Stimulated activated CD4-positive, alpha-beta T cell treated with anti-CD3 and anti-CD28 coated beads, Interleukin-4, amount 100 ng/mL, for 1 hour (primary cell): ENCODE results near the gene UNC93A.
"Not testable (repeated sequence)": the region's sequence is repeated elsewhere in the genome, so short reads cannot be mapped to it uniquely, and the experiment has no call there.

Source experiments
- DNase-seq: peaks from one replicate; pipeline ENCODE4 v3.0.0-alpha.2; 2020

Gene UNC93A

DNA sequence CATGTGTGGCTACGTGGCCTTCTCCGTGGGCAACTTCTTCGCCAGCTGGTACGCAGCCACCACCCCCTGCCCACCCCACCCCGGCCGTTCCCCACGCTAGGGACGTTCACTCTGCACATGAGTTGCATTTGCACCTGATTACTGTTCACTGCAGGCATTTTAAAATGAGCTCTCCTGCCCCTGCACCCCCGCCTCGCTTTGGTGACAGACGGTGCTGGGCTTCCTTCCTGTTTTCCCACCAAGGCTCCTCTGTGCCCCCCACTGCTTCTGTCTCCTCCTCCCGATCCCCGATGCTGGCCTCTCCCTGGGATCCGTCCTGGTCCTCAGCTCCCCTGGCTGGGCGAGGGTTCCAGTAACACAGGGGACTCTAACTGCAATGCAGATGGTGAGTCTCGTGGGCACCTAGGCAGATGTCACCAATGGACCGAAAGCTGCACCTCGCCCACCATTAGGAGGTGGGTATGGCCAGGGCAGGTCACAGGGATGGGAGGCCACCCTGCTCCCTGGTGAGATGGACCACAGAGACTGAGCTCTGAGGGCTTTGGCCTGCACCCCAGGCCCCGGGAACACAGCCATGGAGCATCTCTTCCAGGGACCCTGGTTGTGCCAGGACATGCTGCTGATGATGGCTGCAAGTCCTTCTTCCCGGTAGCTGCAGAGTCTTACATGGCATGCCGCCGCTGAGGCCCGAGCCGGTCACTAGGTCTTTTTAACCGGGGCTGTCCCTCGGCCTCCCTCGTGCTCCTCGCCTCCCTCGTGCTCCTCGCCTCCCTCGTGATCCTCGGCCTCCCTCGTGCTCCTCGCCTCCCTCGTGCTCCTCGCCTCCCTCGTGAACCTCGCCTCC is 3.8 kb downstream of the UNC93A start:
- DNase-seq: no peak

DNA sequence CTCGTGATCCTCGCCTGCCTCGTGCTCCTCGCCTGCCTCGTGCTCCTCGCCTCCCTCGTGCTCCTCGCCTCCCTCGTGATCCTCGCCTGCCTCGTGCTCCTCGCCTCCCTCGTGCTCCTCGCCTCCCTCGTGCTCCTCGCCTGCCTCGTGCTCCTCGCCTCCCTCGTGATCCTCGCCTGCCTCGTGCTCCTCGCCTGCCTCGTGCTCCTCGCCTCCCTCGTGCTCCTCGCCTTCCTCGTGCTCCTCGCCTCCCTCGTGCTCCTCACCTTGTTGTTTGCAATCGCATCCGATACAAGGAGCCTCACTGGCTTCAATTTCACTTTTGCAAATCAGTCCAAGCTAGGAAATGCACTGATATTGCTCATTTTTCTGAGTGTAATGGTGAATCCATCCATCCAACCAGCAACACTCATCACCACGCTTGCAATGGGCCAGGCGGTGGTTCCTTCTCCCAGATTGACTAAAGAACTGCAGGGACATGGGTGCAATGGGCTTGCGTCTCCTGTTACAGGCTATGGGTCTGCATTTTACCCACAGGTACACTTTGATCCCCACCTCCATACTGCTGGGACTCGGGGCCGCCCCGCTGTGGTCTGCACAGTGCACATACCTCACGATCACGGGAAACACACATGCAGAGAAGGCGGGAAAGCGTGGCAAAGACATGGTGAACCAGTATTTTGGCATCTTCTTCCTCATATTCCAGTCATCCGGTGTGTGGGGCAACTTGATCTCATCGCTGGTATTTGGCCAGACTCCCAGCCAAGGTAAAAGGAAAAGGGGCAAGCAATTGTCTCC is 4.6 kb downstream of the UNC93A start:
- no peak for DNase-seq

DNA sequence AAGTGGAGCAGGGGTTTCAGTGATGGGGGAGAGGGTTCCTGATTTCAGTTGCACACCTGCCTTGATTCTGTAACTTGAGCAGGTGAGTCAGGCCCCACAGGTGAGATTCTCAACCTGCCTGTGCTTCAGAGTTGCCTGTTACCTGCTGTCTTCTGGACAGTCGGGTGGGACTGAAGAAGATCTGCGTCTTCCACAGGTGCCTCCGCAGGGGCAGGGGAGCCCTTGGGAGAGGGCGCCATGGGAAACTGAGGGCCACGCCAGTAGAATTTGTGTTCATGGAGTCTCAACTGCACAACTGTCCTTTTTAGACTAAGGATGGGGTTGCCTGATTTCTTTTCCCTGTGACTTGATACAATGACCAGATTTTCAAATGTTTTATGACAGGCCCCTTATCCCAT is 5.2 kb downstream of the UNC93A start:
- no peak for DNase-seq

DNA sequence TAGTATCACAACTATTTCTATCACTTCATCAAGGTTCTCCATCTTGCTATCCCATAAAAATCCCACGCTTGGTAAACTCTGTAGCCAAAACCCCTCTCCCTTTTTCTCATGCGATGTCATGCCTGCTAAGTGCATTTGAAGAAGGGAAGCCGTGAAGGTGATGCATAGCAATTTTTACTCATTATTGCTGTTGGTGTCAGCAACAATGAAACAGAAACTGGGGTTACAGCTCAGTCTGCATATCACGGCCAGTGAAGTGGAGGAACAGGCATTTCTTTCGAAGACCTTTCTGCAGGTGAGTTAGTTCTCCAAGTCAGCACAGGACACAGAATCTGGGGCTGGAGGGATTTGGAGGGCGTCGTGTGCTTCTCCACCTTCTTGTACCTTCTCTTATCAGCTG is 5.8 kb downstream of the UNC93A start:
- no peak for DNase-seq

DNA sequence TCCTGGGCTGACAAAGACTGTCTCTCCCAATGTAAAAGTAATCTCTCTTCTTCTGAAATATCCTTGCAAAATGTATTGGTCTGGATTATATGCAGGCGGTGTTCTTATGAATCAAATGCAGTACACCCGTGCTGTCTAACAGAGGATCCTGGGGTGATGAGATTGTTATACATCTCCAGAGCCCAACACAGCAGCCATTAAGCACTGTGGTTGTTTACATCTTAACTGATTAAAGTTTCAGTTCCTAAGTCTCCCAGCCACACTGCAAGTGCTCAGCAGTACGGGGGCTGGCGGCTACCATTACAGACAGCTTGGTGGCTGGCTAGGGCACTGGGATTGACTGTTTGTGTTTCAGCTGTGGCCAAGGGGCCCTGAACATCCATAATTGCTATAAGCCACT is 7.0 kb downstream of the UNC93A start:
- DNase-seq: no peak

DNA sequence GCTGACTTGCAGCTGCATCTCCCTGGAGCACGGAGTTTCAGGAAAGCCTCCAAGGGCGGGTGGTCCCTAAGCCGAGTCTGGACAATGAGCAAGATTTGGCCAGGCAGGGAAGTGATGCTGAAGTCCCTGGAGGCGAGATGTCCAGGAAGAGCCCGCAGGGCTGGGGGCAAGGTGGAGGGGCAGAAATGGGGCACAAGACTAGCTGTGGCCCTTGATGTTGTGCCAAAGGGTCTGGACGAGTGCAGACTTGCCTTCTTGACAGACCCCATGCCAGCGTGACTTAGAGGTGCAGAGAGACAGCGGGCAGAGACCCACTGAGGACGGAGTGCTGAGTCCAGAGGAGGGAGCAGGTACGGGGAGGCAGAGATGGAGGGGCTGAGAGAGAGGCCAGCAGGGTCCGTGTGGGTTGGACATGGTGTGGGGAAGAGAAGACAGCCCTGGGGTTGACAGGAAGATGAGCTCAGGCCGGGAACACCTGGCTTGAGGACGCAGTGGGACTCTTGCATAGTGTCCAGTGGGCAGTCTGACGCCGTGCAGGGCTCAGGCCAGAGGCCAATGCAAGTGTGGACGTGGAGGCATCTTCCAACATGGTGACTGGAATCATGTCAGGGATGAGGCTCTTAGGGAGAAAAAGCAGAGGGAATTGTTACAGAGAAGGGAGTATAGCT is 8.7 kb downstream of the UNC93A start:
- DNase-seq: no peak

DNA sequence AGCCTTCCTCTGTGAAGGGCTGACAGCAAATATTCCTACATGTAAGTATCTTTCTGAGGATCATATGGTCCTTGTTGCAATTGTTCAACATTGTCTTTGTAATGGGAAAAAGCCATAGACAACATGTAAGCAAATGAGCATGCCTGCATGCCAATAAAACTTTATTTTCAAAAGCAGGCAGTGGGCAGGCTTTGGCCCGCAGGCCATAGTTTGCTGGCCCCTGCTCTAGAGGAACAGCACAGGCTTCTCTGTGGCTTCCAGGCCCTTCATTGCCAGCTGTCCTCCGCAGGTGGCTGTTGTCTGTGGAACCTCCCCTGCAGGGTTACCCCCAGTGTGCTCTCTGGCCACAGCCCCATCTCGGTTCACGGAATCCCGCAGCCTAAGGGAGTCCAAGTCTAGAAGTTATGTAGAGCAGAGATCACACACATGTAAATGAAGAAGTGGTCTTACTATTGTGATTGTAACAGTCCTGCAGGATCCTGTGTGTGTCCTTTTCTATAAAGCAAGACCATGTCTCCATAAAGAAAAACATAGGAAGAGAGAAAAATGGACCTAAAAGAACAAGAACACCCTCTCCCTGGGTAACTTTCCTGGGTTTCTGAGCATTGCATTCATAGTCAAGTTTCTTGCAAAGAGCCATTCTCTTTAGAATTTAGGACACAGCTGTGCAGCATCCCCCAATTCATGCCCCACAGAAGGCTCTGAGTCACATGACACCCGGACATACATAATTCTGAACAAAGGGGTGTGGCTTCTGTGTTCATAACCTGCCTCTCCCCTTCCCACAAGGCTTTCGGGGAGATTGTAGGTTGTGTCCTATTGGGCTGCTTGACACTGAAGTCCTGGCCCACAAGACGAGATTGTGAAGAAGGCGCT is 10.0 kb downstream of the UNC93A start:
- no peak for DNase-seq

DNA sequence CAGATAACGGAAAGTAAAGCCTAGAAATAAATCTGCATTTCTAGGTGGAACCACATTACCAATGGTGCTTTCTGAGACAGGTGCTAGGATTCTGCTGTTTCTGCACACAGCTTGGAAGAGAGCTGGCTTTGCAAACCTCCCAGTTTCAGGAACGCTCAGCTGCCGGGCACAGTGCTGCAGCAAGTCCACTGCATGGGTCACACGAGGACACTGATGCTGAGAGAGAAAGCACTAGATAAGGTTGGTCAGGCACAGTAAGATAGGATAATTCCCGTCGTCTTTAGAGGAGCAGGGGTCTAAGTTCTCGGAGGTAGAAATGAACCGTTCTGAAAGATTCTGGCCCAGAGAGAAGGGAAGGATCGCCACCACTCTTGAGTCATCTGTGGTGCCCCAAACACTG is 11.0 kb downstream of the UNC93A start:
- DNase-seq: no peak

DNA sequence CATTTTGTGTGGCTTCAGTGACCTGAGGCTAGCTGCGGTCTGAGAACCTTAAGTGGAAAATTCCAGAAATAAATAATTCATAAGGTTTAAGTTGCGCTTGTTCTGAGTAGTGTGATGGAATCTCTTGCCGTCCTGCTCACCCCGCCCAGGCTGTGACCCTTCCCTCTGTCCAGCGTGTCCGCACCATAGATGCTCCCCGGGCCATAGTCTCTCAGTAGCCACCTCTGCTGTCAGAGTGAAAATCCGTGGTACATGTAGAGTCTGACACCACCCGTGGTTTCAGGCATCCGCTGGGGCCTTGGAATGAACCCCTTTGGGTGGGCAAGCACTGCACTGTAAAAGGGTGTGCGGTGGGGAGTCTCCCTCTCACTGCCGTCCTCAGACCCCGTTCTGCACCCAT is 11.7 kb downstream of the UNC93A start:
- DNase-seq: no peak

DNA sequence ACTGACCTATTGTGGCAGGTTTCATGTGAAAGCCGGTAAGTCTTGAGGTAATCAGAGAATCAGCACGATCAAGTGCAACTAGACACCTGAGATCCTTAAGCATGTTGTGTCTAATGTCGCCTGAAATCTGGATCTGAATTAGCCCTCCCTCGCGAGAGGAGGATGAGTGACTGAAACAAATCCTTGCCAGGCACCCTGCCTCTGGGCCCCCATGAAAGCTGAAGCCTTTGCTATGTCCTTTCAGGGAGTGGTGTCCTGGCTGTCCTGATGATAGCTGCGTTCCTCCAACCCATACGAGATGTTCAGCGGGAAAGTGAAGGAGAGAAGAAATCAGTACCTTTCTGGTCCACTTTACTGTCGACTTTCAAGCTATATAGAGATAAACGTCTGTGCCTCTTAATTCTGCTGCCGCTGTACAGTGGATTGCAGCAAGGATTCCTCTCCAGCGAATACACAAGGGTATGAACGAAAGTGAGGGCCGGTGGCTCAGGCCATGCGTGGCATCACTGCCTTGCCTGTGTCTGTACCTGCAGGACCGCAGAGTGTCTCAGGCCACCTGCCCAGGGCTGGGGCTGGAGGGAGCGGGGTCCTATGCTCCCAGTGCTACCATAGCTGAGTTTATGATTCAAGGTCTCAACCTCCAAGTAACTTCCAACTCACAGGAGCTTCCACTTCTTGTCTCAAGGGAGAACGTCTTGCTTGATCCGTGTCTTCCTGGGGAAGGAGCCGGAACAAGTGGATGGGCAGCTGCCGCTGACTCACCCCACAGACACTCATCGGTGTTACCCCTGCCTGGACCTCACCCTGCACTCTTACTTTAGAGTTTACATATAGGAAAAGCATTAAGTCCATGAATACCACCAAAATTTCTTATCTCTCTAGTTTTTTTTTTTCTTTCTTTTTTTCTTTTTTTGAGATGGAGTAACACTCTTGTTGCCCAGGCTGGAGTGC is 12.8 kb downstream of the UNC93A start:
- DNase-seq: no peak

DNA sequence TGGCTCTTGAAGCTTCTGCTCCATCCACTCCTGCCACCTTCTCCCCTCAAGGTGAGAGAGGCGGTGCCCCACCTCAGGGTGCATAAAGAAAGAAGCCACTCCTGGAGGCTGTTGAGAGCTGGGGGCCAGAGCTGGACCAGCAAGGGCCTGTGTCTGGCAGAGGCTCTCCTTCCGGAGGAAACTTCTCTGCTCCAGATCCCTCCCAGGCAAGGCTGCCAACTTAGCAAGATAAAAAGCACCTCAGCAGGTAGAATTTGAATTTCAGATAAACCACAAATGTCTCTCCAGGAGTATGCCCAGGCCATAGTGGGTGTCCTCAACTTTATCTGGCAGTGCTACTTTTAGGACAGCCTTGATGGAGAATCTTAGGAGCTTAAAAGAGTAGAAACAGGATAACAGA is 13.8 kb downstream of the UNC93A start:
- DNase-seq: no peak

DNA sequence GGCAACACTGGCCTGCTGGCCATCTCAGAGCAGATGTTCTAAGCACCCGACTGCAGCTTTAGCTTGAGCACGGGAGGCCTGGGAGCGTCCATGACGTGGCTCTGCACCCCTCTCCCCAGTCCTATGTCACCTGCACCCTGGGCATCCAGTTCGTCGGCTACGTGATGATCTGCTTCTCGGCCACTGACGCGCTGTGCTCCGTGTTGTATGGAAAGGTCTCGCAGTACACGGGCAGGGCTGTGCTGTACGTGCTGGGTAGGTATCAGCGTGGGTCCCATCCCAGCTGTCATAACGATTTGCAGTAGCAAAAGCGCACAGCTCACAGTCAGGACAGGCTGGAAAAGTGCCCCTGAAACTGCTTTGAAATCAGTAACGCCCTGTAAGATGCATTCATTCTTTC is 14.7 kb downstream of the UNC93A start:
- DNase-seq: no peak

DNA sequence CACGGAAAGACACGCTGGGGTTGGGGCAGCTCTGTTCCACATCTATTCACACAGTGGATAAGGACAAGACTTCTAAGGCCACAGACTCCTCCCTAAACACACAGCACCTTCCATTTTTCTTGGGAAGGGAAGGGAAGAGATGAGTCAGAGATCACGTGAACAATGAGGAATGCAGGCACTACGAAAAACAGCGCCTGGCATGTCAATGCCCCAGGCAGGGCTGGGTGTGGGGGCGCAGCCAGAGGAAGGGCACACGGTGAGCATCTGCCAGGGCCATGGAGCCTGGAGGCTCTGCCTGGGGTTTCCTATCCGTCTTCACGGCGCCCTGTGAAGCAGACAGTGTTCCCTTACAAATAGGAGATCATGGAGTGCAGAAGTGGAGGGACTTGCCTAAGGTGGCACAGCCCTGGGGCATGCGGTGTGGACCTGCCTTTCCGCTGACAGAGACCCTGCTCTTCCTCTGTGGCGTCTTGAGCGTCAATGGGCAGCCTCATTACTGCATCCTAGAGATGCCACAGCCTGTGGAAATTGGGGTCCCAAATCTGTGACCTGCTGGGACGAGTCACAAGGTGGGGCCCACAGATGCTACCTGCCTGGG is 15.4 kb downstream of the UNC93A start:
- DNase-seq: no peak

DNA sequence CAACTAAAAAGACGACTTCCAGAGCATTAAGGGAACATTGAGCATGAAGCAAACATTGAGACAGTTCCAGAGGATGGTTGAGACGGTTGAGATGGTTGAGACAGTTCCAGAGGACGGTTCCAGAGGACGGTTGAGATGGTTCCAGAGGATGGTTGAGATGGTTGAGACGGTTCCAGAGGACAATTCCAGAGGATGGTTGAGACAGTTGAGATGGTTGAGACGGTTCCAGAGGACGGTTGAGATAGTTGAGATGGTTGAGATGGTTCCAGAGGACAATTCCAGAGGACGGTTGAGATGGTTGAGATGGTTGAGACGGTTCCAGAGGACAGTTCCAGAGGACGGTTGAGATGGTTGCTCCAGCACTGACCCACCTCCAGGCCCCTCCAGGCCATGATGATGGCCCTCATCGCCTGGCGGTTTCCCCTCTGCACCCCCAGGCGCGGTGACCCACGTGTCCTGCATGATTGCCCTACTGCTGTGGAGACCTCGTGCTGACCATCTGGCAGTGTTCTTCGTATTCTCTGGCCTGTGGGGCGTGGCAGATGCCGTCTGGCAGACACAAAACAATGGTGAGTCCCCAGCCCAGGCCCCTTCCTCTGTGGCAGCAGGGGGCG is 16.3 kb downstream of the UNC93A start:
- no peak for DNase-seq

DNA sequence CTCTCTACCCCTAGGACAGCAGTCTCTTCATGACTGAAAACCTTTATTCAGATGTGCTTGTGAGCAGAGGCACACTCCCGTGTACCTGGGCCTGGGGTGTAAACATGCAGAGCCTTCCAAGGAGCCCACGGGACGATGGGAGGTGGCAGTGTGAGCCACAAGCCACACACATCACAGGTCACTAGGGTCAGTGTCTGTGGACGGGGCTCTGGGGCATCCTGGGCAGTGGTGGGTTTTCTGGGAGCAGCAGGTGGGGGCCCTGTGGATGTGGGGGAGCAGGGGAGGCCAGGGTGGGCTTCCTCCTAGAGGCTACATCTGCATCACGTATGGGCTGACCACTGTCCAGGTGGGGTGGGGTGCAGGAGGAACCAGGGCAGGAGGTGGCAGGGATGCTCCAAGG is 17.1 kb downstream of the UNC93A start:
- no peak for DNase-seq

DNA sequence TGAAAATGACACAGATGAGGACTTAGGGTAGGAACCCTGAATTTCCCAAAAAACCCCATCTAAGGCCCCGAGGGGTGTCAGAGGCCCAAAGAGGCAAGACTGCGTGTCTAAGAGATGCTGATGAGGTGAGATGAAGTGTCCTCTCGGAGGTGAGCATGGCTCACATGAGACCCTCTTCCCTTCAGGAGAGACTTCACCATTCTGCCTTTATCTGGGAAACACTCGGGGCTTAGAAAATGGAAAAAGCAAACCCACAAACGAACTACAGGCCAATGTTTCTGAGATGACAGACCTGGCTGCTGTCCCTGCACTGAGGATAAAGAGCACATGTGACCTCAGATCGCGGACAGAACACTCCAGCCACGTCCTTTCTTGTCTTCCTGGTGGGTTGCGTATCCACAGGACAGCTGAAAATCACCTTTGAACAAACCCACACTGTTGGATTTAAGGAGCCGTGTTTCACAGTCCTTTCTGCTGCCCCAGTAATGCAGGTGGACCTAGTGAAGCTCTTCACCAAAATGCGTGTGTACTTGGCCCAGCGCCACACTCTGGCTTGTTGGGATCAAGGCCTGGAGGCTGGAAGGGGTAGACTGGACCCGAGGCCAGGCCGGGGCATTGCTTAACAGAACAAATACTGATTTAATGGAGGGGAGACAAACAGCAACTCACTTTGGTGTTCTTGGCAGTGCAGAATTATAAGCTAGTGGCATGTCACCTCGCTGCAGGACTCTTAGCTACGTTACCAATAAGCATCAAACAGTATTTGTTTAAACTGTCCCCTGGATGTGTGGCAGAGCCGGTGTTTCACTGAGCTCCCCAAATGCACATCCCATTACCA is 18.5 kb downstream of the UNC93A start:
- DNase-seq: not testable (repeated sequence)

DNA sequence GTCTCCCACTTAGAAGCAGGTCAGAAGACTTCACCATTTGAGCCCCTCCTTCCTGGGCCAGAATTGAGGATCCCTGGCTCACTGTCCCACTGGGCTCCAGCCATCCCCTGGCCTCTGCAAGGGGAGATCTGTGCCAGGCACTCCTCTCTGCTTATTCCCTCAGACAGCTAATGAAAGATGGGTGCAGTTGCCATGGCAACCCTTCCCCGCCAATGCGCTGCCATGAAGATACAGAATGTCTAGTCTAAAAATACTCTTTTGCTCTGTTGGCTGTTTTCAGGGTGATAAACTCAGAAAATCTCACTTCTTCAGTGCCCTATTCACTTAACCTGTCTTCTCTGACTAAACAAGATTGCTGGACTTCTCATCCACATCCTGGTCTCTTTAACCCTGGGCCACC is 20.2 kb downstream of the UNC93A start:
- no peak for DNase-seq

DNA sequence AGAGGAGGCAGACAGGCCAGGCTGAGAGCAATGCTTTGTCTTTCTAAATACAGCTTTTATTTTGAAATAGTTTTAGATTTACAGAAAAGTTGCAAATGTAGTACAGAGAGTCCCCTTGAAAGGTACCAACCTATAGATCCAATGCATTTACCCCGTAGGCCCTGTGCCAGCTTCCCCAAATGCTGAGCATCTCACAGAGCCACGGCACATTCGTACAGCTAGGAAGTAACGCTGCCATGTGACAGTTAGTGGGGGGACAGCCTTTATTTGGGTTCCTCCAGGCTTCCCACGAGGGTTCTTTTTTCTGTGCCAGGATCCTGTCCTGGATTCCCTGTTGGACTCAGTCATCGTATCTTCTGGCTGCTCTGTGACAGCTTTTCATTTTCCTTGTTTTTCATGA is 20.6 kb downstream of the UNC93A start:
- not testable (repeated sequence) for DNase-seq

DNA sequence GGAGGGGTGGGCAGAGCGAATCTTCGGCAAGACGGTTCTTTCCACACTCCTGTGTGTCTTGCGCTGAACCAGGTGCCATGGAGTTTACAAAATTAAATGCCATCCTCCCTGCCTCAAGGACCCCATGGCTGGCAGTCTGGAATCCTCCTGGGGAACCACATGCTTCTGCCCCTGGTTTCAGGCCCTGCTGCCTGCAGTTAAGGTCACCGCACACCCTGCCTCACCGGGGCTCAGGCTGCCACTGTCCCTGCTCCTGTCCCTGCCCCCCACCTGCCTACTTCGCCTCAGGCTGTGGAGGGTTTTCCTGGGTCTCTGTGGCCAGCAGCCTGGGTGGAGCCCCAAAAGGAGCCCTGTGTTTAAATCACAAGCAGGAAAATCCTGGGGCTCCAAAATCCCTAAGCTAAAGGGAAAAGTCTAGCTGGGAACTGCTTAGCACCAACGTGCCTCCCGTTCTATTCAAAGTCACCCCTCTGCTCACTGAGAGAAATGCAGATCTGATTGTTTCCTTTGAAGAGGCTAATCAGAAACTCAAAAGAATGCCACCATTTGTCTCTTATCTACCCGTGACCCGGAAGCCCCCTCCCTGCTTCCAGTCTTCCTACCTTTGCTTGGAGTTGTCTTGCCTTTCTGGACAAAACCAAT is 23.2 kb downstream of the UNC93A start:
- no peak for DNase-seq
